ENCODE measurements around the gene COL15A1.

COL15A1 gene

GRCh38 chr9:98961513-98962180 lies 17.9 kb downstream of the COL15A1 start:
- H3K4me3 ChIP-seq (ENCODE audit: low read length), result no peak overlapping the region
- no peak for TF ChIP-seq CTCF (conservative IDR thresholded peaks at IDR 0.05; ENCODE audit: low read depth, low read length)

DNA sequence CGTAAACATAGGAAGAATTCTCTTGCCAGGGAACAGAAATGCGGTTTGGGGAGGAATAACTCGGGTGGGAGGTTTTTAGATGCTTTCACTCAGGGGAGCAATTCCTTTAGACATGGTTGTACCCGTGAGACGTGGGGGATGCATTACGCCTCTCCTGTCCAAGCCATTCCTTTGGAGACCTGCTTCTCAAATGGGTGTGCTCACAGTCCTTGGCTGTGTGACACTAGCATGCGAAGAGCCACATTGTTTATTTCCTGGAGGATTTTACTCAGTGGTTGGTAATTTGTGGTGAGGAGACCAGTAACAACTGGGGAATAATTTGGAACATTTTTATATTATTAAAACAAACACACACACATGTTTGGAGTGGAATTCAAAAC lies 18.5 kb downstream of the COL15A1 start:
- no peak for TF ChIP-seq CTCF (conservative IDR thresholded peaks at IDR 0.05; ENCODE audit: low read depth, low read length)
- no peak for DNase-seq (ENCODE audit: low read depth)
- no peak overlapping the region for H3K4me3 ChIP-seq (ENCODE audit: low read length)

More at GRCh38 chr9:98961513-98962180, 17.9 kb downstream of the COL15A1 start:
- DNase-seq (ENCODE audit: low read depth), result no peak

GRCh38 chr9:98962861-98963260 lies 19.2 kb downstream of the COL15A1 start:
- no peak for TF ChIP-seq CTCF (conservative IDR thresholded peaks at IDR 0.05; ENCODE audit: low read depth, low read length)
- no peak for DNase-seq (ENCODE audit: low read depth)
- no peak overlapping the region for H3K4me3 ChIP-seq (ENCODE audit: low read length)

DNA sequence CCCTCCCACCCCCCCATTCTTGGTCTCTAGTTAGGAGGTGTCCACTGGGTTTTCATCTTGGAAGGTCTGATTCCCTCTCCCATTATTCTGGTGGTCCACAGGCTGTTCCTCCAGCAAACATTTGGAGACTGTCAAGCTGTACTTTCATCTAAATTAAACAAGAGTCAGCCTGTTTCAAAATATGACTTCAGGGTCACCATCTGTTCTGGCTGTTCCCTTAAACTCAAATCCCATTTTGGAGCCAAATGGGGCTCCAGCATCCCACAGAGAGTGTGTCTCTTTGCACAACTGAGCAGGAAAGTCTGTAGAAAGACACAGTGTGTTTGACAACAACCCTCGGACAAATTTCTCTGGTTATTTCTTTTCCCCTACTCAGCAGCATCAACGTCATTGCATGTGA lies 20.5 kb downstream of the COL15A1 start:
- DNase-seq (ENCODE audit: low read depth), result no peak
- TF ChIP-seq CTCF (conservative IDR thresholded peaks at IDR 0.05; ENCODE audit: low read depth, low read length), result no peak
- no peak overlapping the region for H3K4me3 ChIP-seq (ENCODE audit: low read length)

- TF ChIP-seq CTCF (conservative IDR thresholded peaks at IDR 0.05; ENCODE audit: low read depth, low read length), result no peak
- H3K4me3 ChIP-seq (ENCODE audit: low read length), result no peak overlapping the region
- no peak for DNase-seq (ENCODE audit: low read depth)
Observed at GRCh38 chr9:98964911-98965336, 21.2 kb downstream of the COL15A1 start.

GRCh38 chr9:98966676-98967075 lies 23.0 kb downstream of the COL15A1 start:
- H3K4me3 ChIP-seq (ENCODE audit: low read length), result no peak overlapping the region
- no peak for TF ChIP-seq CTCF (conservative IDR thresholded peaks at IDR 0.05; ENCODE audit: low read depth, low read length)
- DNase-seq (ENCODE audit: low read depth), result no peak

GRCh38 chr9:98967257-98967656 lies 23.6 kb downstream of the COL15A1 start:
- no peak for TF ChIP-seq CTCF (conservative IDR thresholded peaks at IDR 0.05; ENCODE audit: low read depth, low read length)
- no peak for DNase-seq (ENCODE audit: low read depth)
- H3K4me3 ChIP-seq (ENCODE audit: low read length), result no peak overlapping the region

Data from retinal pigment epithelial cell (primary cell).